BE2C (cell line): ENCODE measurements around the gene HES7.

ENCODE experiments used
- DNase-seq: peaks from one replicate; pipeline ENCODE4 v3.0.0-alpha.2; 2020
- H3K27me3 ChIP-seq: fragments of 250-450 bp; sonication (Bioruptor Pico); 2 replicates; pipeline ENCODE4 v1.5.1; 2020; ENCODE audit warnings: mild to moderate bottlenecking
- H3K36me3 ChIP-seq: fragments of 250-450 bp; sonication (Bioruptor Pico); 2 replicates; pipeline ENCODE4 v1.5.1; 2020; ENCODE audit warnings: mild to moderate bottlenecking
- H3K4me1 ChIP-seq: fragments of 250-450 bp; sonication (Bioruptor Pico); 2 replicates; pipeline ENCODE4 v1.5.1; 2020
- H3K4me3 ChIP-seq: 2 replicates; pipeline ENCODE4 v1.5.1; 2011; ENCODE audit warnings: low read depth, low read length
- H3K9me3 ChIP-seq: fragments of 250-450 bp; sonication (Bioruptor Pico); 2 replicates; pipeline ENCODE4 v1.5.1; 2020
- TF ChIP-seq, protein P1 (sequence below): IDR thresholded peaks from 2 replicates; pipeline ENCODE4 v1.5.1; 2012; ENCODE audit warnings: mild to moderate bottlenecking, low read depth, low read length

HES7 gene

DNA sequence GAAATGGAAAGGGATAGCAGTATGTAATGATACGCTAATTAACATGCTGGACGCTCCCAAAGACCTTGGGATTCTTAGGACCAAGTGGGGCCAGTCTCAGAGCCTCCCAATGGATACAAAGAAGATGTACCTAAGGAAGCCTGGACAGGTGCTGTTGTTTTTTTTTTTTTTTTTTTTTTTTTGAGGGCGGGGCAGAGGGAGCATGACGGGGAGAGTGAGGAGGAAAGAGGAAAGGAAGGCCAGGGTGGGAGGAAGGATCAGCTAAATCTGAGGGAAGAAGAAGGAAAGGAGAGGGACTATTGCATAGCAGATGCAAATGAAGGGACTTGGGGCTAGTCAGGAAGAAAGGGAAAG lies 36.3 kb upstream of the HES7 start:
- peaks cover 6% of the 10 kb centered on the region for H3K36me3 ChIP-seq
- H3K27me3 ChIP-seq, result no peaks in the 10 kb centered on the region
- no peaks in the 10 kb centered on the region for H3K9me3 ChIP-seq
- no peak for DNase-seq
- TF ChIP-seq, protein P1, sequence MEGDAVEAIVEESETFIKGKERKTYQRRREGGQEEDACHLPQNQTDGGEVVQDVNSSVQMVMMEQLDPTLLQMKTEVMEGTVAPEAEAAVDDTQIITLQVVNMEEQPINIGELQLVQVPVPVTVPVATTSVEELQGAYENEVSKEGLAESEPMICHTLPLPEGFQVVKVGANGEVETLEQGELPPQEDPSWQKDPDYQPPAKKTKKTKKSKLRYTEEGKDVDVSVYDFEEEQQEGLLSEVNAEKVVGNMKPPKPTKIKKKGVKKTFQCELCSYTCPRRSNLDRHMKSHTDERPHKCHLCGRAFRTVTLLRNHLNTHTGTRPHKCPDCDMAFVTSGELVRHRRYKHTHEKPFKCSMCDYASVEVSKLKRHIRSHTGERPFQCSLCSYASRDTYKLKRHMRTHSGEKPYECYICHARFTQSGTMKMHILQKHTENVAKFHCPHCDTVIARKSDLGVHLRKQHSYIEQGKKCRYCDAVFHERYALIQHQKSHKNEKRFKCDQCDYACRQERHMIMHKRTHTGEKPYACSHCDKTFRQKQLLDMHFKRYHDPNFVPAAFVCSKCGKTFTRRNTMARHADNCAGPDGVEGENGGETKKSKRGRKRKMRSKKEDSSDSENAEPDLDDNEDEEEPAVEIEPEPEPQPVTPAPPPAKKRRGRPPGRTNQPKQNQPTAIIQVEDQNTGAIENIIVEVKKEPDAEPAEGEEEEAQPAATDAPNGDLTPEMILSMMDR, result no peak
- no peak overlapping the region for H3K4me3 ChIP-seq
- peaks cover 7% of the 10 kb centered on the region for H3K4me1 ChIP-seq

DNA sequence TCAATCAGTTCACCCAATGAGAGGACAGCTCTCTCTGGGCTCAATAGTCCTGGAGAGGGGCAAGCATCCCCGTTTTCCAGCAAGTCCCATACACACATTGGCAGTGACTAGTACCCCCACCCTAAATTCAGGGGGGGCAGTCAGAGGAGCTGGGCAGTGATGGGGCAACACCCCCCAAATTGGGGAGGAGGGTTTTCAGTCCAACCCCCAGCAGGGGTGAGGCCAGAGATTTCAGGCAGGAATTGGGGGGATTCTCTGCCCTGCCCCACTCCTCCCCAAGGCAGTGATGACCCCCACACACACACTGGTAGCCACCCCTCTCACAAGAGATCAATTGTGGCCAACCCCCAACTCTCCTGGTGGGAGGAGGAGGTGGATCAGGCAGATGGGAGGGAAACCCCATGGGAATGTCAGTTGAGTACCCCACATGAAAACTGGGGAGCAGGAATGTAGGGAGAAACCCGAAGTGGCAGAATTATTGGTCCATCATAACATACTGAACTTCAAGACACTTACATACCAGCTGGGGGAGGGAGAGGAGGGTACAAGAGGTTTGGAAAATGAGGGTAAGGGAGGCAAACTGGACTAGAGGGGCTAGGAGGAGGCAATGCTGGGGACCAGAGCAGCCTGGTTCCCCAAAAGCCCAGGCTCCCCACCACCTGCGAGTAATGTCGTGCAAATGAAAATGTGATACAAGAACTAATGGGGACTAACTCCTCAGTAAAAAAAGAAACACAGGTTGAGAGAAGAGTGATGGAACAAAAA lies 35.7 kb upstream of the HES7 start:
- Histone ChIP-seq H3K4me1 (peaks cover 7% of the 10 kb centered on the region), H3K9me3 (no peaks in the 10 kb centered on the region), H3K27me3 (no peaks in the 10 kb centered on the region), H3K4me3 (no peak overlapping the region), H3K36me3 (peaks cover 6% of the 10 kb centered on the region)
- no peak for DNase-seq
- TF ChIP-seq, protein P1, result no peak

DNA sequence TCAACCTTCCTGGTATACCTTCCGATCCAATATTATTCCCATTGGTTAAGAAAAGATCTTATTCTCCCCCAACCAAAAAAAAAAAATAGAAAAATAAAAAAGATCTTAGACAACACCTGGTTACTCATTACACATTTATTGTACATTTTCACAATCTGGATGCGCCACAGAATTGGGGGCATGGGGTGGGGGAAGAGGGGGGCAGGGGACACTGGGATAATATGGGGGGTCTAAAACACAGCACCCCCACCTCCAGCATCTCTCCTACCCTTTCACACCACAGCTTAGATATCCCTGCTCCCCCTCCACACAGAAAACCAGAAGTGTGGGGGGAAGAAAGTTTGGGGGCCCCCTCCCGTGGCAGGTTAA lies 35.1 kb upstream of the HES7 start:
- no peak for DNase-seq
- TF ChIP-seq, protein P1, result no peak
- no peak overlapping the region for H3K4me3 ChIP-seq
- peaks cover 6% of the 10 kb centered on the region for H3K36me3 ChIP-seq
- no peaks in the 10 kb centered on the region for H3K27me3 ChIP-seq
- no peaks in the 10 kb centered on the region for H3K9me3 ChIP-seq
- H3K4me1 ChIP-seq, result peaks cover 6% of the 10 kb centered on the region

DNA sequence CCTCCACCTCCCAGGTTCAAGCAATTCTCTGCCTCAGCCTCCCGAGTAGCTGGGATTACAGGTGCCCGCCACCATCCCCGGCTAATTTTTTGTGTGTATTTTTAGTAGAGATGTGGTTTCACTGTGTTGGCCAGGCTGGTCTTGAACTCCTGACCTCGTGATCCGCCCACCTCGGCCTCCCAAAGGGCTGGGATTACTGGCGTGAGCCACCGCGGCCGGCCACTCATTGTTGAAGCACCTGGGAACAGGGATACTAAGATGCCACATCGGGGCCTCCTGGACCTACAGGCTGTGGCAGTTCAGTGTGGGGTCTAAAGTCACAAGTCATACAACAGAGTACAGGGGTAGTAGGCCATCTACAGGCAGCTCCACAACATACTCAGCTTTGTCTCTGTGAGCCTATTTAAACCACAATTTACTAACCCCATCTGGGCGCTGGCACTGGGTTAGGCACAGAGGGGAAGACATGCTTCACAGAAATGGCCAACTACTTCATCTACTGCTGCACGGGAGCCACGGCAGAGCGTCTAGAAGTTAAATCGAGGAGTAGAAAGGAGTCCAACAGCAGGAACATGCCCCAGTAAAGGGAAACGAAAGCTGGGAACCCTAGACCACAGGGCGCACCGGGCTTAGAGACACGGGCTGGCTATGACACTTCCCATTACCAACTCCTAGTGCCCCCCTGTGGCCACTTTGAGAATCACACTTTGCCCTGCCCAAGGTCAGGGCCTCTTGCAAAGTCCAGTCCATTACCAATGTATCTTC lies 34.5 kb upstream of the HES7 start:
- peaks cover 6% of the 10 kb centered on the region for H3K36me3 ChIP-seq
- peaks cover 6% of the 10 kb centered on the region for H3K4me1 ChIP-seq
- DNase-seq, result peak; percentile 80
- H3K4me3 ChIP-seq, result no peak overlapping the region
- no peaks in the 10 kb centered on the region for H3K27me3 ChIP-seq
- H3K9me3 ChIP-seq, result no peaks in the 10 kb centered on the region
- TF ChIP-seq, protein P1, result peak; percentile 66

DNA sequence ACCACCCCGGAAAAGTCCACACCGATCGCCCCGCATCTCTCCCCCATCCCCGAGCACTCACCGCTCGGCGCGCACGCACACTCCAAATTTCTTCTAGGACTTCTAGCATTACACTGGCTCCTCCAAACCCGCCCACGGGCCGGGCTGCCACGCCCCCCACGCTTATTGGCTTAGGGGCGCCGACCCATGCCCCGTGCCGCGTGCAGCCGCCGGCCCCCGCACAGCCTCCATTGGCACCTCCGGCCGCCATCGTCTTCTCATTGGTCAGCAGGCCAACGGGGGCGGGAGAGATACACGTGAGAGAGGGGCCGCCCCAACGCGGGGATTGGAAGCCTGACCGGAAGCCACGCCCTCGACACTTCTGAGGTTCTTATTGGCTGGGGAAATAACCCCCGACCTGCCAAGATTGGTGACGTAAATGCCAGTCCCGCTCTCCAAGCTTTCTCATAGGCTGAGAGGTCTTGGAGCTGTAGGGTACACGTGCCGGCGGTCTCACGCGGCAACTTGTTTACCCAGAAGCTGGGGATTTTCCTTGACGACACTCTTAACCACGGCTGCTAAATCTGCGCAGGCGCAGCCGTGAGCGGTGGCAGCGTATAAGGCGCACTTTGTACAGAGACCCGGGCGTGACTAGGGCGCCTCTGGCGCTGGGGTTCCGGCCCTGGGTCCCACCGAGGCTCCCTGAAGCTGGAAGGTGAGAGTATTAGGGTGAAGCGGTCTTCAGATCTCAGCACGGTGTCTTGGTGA lies 32.5 kb upstream of the HES7 start:
- Histone ChIP-seq H3K9me3 (no peaks in the 10 kb centered on the region), H3K36me3 (peaks cover 6% of the 10 kb centered on the region; the same call in 1 of the 2 replicates), H3K4me1 (peaks cover 9% of the 10 kb centered on the region; the same call in 1 of the 2 replicates), H3K4me3 (peak overlapping the region; percentile 61), H3K27me3 (no peaks in the 10 kb centered on the region)
- TF ChIP-seq, protein P1, result no peak
- DNase-seq, result peak; percentile 97

DNA sequence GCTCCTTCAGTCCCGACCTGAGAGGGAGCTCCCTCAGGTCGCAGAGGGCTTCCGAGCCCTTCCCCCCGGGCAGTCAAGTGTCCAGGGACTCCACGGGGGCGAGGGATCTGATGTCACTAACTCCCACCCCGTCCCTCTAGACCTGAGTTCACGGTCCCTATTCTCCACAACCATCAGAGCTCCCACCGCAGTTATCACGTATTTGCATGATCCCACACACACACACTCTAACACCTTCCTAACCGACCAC lies 32.0 kb upstream of the HES7 start:
- no peak for DNase-seq
- TF ChIP-seq, protein P1, result no peak
- Histone ChIP-seq H3K4me3 (peak overlapping the region; percentile 61), H3K36me3 (peaks cover 6% of the 10 kb centered on the region; the same call in 1 of the 2 replicates), H3K27me3 (no peaks in the 10 kb centered on the region), H3K9me3 (no peaks in the 10 kb centered on the region), H3K4me1 (peaks cover 9% of the 10 kb centered on the region; the same call in 1 of the 2 replicates)
